Neural cell (in vitro differentiated cells): ENCODE data around the gene NES. TPM values are rescaled to one million over a fixed set of nuclear protein-coding genes. Genes with fewer than 3 reads are reported as not detected.

Experiments used
- H2AFZ ChIP-seq: fragments of 200-600, 300-800 bp; sonication (generic), shearing (Covaris generic); 2 replicates; pipeline ENCODE4 v1.6.0; 2014; ENCODE audit warnings: low read depth, mild to moderate bottlenecking, antibody characterized with exemption, low read length, moderate library complexity
- H3F3A ChIP-seq: fragments of 200-600 bp; shearing (Covaris generic); 2 replicates; pipeline ENCODE4 v1.6.1; 2016; ENCODE audit warnings: mild to moderate bottlenecking, moderate library complexity, mixed read lengths, antibody characterized with exemption, low read length; ENCODE audit not compliant: insufficient read depth, poor library complexity, severe bottlenecking
- H3K27ac ChIP-seq: fragments of 200-600, 300-800 bp; sonication (generic), shearing (Covaris generic); 2 replicates; pipeline ENCODE4 v1.5.1; 2014; ENCODE audit warnings: mild to moderate bottlenecking, low read length, moderate library complexity
- H3K27me3 ChIP-seq: fragments of 300-800, 200-600 bp; sonication (generic), shearing (Covaris generic); 2 replicates; pipeline ENCODE4 v1.6.0; 2014; ENCODE audit warnings: mild to moderate bottlenecking, low read depth, low read length, moderate library complexity; ENCODE audit not compliant: insufficient read depth
- H3K36me3 ChIP-seq: fragments of 300-800, 200-600 bp; sonication (generic), shearing (Covaris generic); 2 replicates; pipeline ENCODE4 v1.5.1; 2014; ENCODE audit warnings: mild to moderate bottlenecking, antibody characterized with exemption, low read length, moderate library complexity; ENCODE audit not compliant: insufficient read depth
- H3K4me2 ChIP-seq: fragments of 300-800, 200-600 bp; sonication (generic), shearing (Covaris generic); 2 replicates; pipeline ENCODE4 v1.6.0; 2014; ENCODE audit warnings: mild to moderate bottlenecking, low read length
- H3K4me3 ChIP-seq: fragments of 300-800, 200-600 bp; sonication (generic), shearing (Covaris generic); 2 replicates; pipeline ENCODE4 v1.5.1; 2014; ENCODE audit warnings: mild to moderate bottlenecking, low read length, moderate library complexity
- H3K79me2 ChIP-seq: fragments of 200-600 bp; shearing (Covaris generic); replicated peaks from 2 replicates; pipeline ENCODE4 v1.6.0; 2014; ENCODE audit warnings: mild to moderate bottlenecking, low read length, moderate library complexity; ENCODE audit not compliant: insufficient read depth
- H3K9ac ChIP-seq: fragments of 300-800, 200-600 bp; sonication (generic), shearing (Covaris generic); 2 replicates; pipeline ENCODE4 v1.6.1; 2016; ENCODE audit warnings: mild to moderate bottlenecking, low read length, mixed read lengths
- H3K9me2 ChIP-seq: fragments of 200-600 bp; shearing (Covaris generic); 2 replicates; pipeline ENCODE4 v1.6.1; 2016; ENCODE audit warnings: mild to moderate bottlenecking, low read length, mixed read lengths; ENCODE audit not compliant: insufficient read depth
- H3K9me3 ChIP-seq: fragments of 200-600, 300-800 bp; sonication (generic), shearing (Covaris generic); 2 replicates; pipeline ENCODE4 v1.6.1; 2016; ENCODE audit warnings: mild to moderate bottlenecking, mixed run types, low read length, moderate library complexity, mixed read lengths
- H4K20me1 ChIP-seq: fragments of 200-600 bp; shearing (Covaris generic); 2 replicates; pipeline ENCODE4 v1.6.1; 2016; ENCODE audit warnings: mild to moderate bottlenecking, mixed run types; ENCODE audit not compliant: insufficient read depth
- CTCF ChIP-seq: fragments of 450-650 bp; IDR thresholded peaks from 2 replicates; pipeline ENCODE4 v1.5.1; 2014; ENCODE audit warnings: antibody characterized with exemption, mild to moderate bottlenecking, moderate library complexity; ENCODE audit not compliant: poor library complexity, severe bottlenecking
- EP300 ChIP-seq: fragments of 450-650 bp; conservative IDR thresholded peaks from 2 replicates; pipeline ENCODE4 v1.6.1; 2014; ENCODE audit warnings: antibody characterized with exemption, mild to moderate bottlenecking, moderate library complexity; ENCODE audit not compliant: poor library complexity, severe bottlenecking
- EZH2 ChIP-seq: fragments of 200-600, 300-800 bp; shearing (Covaris generic), sonication (generic); IDR thresholded peaks from 2 replicates; pipeline ENCODE4 v1.6.1; 2014; ENCODE audit warnings: antibody characterized with exemption, low read length, borderline replicate concordance, mild to moderate bottlenecking; ENCODE audit not compliant: insufficient read depth, poor library complexity, severe bottlenecking
- MXI1 ChIP-seq: fragments of 450-650 bp; conservative IDR thresholded peaks from 2 replicates; pipeline ENCODE4 v1.6.1; 2014; ENCODE audit warnings: antibody characterized with exemption, mild to moderate bottlenecking; ENCODE audit not compliant: poor library complexity, severe bottlenecking
- POLR2AphosphoS5 ChIP-seq: IDR thresholded peaks from 2 replicates; pipeline ENCODE4 v1.6.1; 2012
- RAD21 ChIP-seq: fragments of 450-650 bp; conservative IDR thresholded peaks from 2 replicates; pipeline ENCODE4 v1.6.1; 2014; ENCODE audit warnings: antibody characterized with exemption, mild to moderate bottlenecking, moderate library complexity
- REST ChIP-seq: IDR thresholded peaks from 2 replicates; pipeline ENCODE4 v1.6.1; 2012; ENCODE audit warnings: borderline replicate concordance
- SMC3 ChIP-seq: fragments of 450-650 bp; conservative IDR thresholded peaks from 2 replicates; pipeline ENCODE4 v1.6.1; 2014; ENCODE audit warnings: antibody characterized with exemption, mild to moderate bottlenecking, moderate library complexity; ENCODE audit not compliant: poor library complexity
- TAF1 ChIP-seq: IDR thresholded peaks from 2 replicates; pipeline ENCODE4 v1.6.1; 2012; ENCODE audit warnings: low read depth
- polyA plus RNA-seq: library from polyadenylated mRNA; depleted of rRNA; stranded (reverse); fragments of >200 nt; gene quantifications from 2 replicates; pipeline ENCODE4 v1.2.3, GENCODE V29; 2014

The NES gene
- polyA plus RNA-seq, 1 donor from 2014 or later, result 9.9 TPM

DNA sequence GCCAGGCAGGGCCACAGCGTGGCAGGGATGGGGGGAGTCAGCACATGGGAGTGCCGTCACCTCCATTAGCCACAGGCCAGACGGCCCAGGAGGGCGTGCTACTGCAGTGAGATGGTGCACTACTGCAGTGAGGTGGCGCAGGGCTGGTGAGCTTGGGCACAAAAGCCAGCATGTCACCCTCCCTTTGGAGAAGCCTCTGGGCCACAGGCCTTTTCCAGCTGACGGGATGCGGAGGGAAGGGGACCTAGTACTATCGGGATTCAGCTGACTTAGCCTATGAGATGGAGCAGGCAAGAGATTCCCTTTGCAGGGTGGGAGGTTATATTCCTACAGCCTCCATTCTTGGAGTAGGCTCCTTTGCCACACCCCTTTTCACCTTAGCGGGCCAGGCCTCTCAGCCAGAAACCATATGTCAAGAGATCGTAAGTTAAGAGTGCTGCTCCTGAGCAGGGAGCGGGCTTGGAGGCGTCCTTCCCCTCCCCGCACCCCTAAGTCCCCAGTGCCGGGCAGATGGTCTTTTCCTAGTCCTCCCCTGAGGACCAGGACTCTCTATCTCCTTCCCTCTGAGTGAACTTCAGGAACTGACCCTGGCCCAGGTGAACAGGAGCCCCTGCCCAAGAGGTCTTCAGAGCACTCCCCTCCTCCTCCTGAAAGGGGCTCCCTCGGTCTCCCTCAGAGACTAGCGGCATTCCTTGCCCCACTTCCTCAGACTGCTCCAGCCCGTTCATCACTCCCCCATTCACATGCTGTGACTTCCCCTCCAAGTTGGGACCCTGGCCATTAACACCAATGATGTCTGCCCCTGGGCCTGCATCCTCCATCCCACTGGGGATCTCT lies 8.2 kb downstream of the NES start:
- Histone ChIP-seq H3K27ac (no peak overlapping the region), H2AFZ (no peak overlapping the region), H4K20me1 (no peaks in the 10 kb centered on the region), H3K4me3 (no peak overlapping the region), H3K27me3 (no peaks in the 10 kb centered on the region), H3K79me2 (peaks cover 10% of the 10 kb centered on the region), H3K36me3 (no peaks in the 10 kb centered on the region), H3K9me3 (no peaks in the 10 kb centered on the region), H3K9me2 (no peaks in the 10 kb centered on the region), H3K9ac (no peak overlapping the region), H3K4me2 (no peak overlapping the region), H3F3A (no peaks in the 10 kb centered on the region)
- TF ChIP-seq EP300 (no peak), REST (no peak), EZH2 (no peak), POLR2AphosphoS5 (no peak), TAF1 (no peak), RAD21 (no peak), MXI1 (no peak), CTCF (no peak), SMC3 (no peak)

- no peaks in the 10 kb centered on the region for H3K27me3 ChIP-seq
- H3K9me2 ChIP-seq, result no peaks in the 10 kb centered on the region
- no peak for TF ChIP-seq TAF1
- no peak for TF ChIP-seq MXI1
- no peak for TF ChIP-seq RAD21
- TF ChIP-seq EP300, result no peak
- TF ChIP-seq CTCF, result no peak
- no peak for TF ChIP-seq EZH2
- no peak for TF ChIP-seq POLR2AphosphoS5
- TF ChIP-seq REST, result no peak
- no peak for TF ChIP-seq SMC3
- no peak overlapping the region for H3K27ac ChIP-seq
- H3K9ac ChIP-seq, result no peak overlapping the region
- peaks cover 1% of the 10 kb centered on the region for H3K79me2 ChIP-seq
- H3K4me2 ChIP-seq, result no peak overlapping the region
- no peak overlapping the region for H3K4me3 ChIP-seq
- no peaks in the 10 kb centered on the region for H3F3A ChIP-seq
- no peaks in the 10 kb centered on the region for H4K20me1 ChIP-seq
- no peaks in the 10 kb centered on the region for H3K9me3 ChIP-seq
- no peaks in the 10 kb centered on the region for H3K36me3 ChIP-seq
- H2AFZ ChIP-seq, result no peak overlapping the region
Observed at GRCh38 chr1:156667968-156668709, 9.1 kb downstream of the NES start.
